C1 segment of cervical spinal cord (tissue), 14 donors: ENCODE measurements around the gene FAM78A.
"Not testable (repeated sequence)": the region's sequence is repeated elsewhere in the genome, so short reads cannot be mapped to it uniquely, and the experiment has no call there.

Experiments
- DNase-seq, 14 donors: peaks; one replicate each; lab custom pipeline; 2025; lab: John Stamatoyannopoulos, UW

Gene FAM78A

DNA sequence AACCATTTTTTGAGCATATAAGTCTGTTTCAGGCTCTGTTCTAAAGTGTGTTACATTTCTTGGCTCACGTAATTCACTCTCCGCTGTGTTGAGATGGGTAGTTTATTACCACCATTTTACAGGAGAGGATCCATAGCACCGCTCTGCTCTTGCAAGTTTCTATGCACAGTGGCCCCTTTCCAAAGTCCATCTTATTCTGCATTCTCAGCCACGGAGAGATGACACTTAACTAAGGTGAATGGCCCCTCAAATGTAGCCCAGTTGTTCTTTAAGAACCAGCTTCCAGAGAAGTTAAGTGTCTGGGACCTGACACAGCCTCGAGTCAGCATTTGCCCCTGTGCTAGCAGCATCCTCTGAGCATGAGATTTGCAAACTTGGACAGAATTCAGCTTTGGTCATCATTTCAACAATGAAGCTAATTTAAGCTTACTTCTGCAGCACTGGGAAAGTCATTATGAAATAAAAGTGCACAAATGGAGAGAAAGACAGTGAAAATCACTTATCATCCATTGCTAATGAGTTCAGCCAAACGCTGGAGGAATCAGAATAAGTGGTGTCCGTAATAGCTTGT lies 61.9 kb downstream of the FAM78A start:
- peak in 1 of 14 donors; percentile 6 for DNase-seq

DNA sequence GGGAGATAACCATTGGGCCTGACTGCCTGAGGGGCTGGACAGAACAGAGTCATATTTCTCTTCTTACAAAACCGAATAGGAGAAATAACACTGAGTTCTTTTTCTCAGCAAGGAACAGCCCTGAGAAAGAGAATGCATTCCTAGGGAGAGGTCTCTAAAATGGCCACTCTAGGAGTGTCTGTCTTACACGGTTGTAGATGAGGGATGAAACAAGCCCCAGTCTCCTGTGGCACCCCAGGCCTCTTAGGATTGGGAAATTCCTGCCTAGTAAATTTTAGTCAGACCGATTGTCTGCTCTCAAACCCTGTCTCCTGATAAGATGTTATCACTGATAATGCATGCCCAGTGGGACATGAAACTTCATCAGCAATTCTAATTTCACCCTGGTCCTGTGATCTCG lies 64.4 kb downstream of the FAM78A start:
- not testable (repeated sequence) for DNase-seq
